ENCODE results near the gene CEP19. TPM values are rescaled to one million over a fixed set of nuclear protein-coding genes. Genes with fewer than 3 reads are reported as not detected.

CEP19 gene
- total and polyA plus RNA-seq, 9 donors = 0.83 to 4.8 (median 1.9) TPM

- WGBS, 3 donors = 61 to 65% (median 65%) methylated on average over 23 of the region's 23 CpGs
- intact Hi-C loops (cut with DNase I) = no loop called here
- TF ChIP-seq POLR2A (IDR thresholded peaks at IDR 0.05) = no peak
- TF ChIP-seq EP300 (IDR thresholded peaks at IDR 0.05) = no peak
- TF ChIP-seq CTCF (IDR thresholded peaks at IDR 0.05) = no peak
- DNase-seq = no peak
- H3K27ac ChIP-seq = no peak overlapping the region
- no peaks in the 10 kb centered on the region for H3K9me3 ChIP-seq
- no peaks in the 10 kb centered on the region for H3K4me1 ChIP-seq (ENCODE audit: insufficient read depth)
- H3K4me3 ChIP-seq = no peak overlapping the region
- no peaks in the 10 kb centered on the region for H3K27me3 ChIP-seq
- no peaks in the 10 kb centered on the region for H3K36me3 ChIP-seq
Observed at GRCh38 chr3:196666001-196666867, 45.8 kb downstream of the CEP19 start.

GRCh38 chr3:196662711-196663571, 49.1 kb downstream of the CEP19 start:
- Histone ChIP-seq H3K27me3 (no peaks in the 10 kb centered on the region), H3K4me3 (no peak overlapping the region), H3K4me1 (ENCODE audit: insufficient read depth) (no peaks in the 10 kb centered on the region), H3K9me3 (no peaks in the 10 kb centered on the region), H3K27ac (no peak overlapping the region), H3K36me3 (no peaks in the 10 kb centered on the region)
- DNase-seq = no peak
- no peak for TF ChIP-seq CTCF (IDR thresholded peaks at IDR 0.05)
- TF ChIP-seq POLR2A (IDR thresholded peaks at IDR 0.05) = no peak
- TF ChIP-seq EP300 (IDR thresholded peaks at IDR 0.05) = no peak
- intact Hi-C loops (cut with DNase I) = no loop called here
- WGBS, 3 donors = 16 to 30% (median 24%) methylated on average over 15 of the region's 15 CpGs

GRCh38 chr3:196662033-196662432, 50.0 kb downstream of the CEP19 start:
- 72 to 81% (median 81%) methylated on average over 13 of the region's 13 CpGs for WGBS, 3 donors
- TF ChIP-seq EP300 (IDR thresholded peaks at IDR 0.05) (no peak), POLR2A (IDR thresholded peaks at IDR 0.05) (no peak), CTCF (IDR thresholded peaks at IDR 0.05) (no peak)

GRCh38 chr3:196661400-196661799, 50.6 kb downstream of the CEP19 start:
- no peaks in the 10 kb centered on the region for H3K9me3 ChIP-seq
- DNase-seq = no peak
- H3K36me3 ChIP-seq = no peaks in the 10 kb centered on the region
- 69 to 76% (median 71%) methylated on average over 16 of the region's 16 CpGs for WGBS, 3 donors
- H3K27me3 ChIP-seq = no peaks in the 10 kb centered on the region
- no peak overlapping the region for H3K4me3 ChIP-seq
- no peaks in the 10 kb centered on the region for H3K4me1 ChIP-seq (ENCODE audit: insufficient read depth)
- no peak for TF ChIP-seq CTCF (IDR thresholded peaks at IDR 0.05)
- TF ChIP-seq POLR2A (IDR thresholded peaks at IDR 0.05) = no peak
- TF ChIP-seq EP300 (IDR thresholded peaks at IDR 0.05) = no peak
- intact Hi-C loops (cut with DNase I) = no loop called here
- no peak overlapping the region for H3K27ac ChIP-seq

More at GRCh38 chr3:196662033-196662432, 50.0 kb downstream of the CEP19 start:
- intact Hi-C loops (cut with DNase I) = no loop called here
- H3K9me3 ChIP-seq = no peaks in the 10 kb centered on the region
- no peak overlapping the region for H3K4me3 ChIP-seq
- H3K27me3 ChIP-seq = no peaks in the 10 kb centered on the region
- H3K27ac ChIP-seq = no peak overlapping the region
- H3K4me1 ChIP-seq (ENCODE audit: insufficient read depth) = no peaks in the 10 kb centered on the region
- H3K36me3 ChIP-seq = no peaks in the 10 kb centered on the region
- DNase-seq = no peak
